WTC11 (cell line): ENCODE measurements around the gene LIMCH1. TPM values are rescaled to one million over a fixed set of nuclear protein-coding genes. Genes with fewer than 3 reads are reported as not detected.

Experiments used
- ATAC-seq: fragments of 200-7000 bp; cut with Tn5 transposase; 2 replicates; pipeline ENCODE4 v1.10.0; 2021; ENCODE audit warnings: mild to moderate bottlenecking, moderate library complexity
- CTCF ChIA-PET: fragments of 300-600 bp; sonication (Branson Sonifier 250); formaldehyde crosslinking; loops from one replicate; lab custom pipeline; 2021; ENCODE audit warnings: antibody characterized with exemption; lab: Charles Lee
- POLR2A ChIA-PET: fragments of 350-600 bp; sonication (Branson Sonifier 250); formaldehyde crosslinking; loops from one replicate; lab custom pipeline; 2021; ENCODE audit warnings: antibody characterized with exemption; lab: Charles Lee
- DNase-seq: peaks from one replicate; pipeline ENCODE4 v3.0.0; 2021; ENCODE audit warnings: low spot score
- H3K27ac Mint-ChIP-seq: 2 replicates; pipeline ENCODE4 v1.8.0; 2021; ENCODE audit warnings: mixed read lengths
- H3K27me3 Mint-ChIP-seq: 2 replicates; pipeline ENCODE4 v1.8.0; 2021; ENCODE audit warnings: low read depth, mild to moderate bottlenecking, moderate library complexity, mixed read lengths
- H3K36me3 Mint-ChIP-seq: 2 replicates; pipeline ENCODE4 v1.8.0; 2021; ENCODE audit warnings: mixed read lengths
- H3K4me1 Mint-ChIP-seq: 2 replicates; pipeline ENCODE4 v1.8.0; 2022; ENCODE audit warnings: mixed read lengths
- H3K4me3 Mint-ChIP-seq: 2 replicates; pipeline ENCODE4 v1.8.0; 2021; ENCODE audit warnings: mild to moderate bottlenecking, moderate library complexity, mixed read lengths
- H3K9me3 Mint-ChIP-seq: 2 replicates; pipeline ENCODE4 v1.8.0; 2021; ENCODE audit warnings: mixed read lengths
- ATF2 ChIP-seq: sonication (generic); formaldehyde crosslinking; IDR thresholded peaks from 2 replicates; pipeline ENCODE4 v1.8.1; 2022; ENCODE audit warnings: low read depth, missing genetic modification reagents, borderline replicate concordance
- CDX4 ChIP-seq: fragments of 250-450 bp; sonication (Bioruptor Pico); IDR thresholded peaks from 2 replicates; pipeline ENCODE4 v1.9.0; 2021; ENCODE audit warnings: moderate library complexity, mild to moderate bottlenecking, inconsistent platforms, borderline replicate concordance
- CREB1 ChIP-seq: sonication (generic); formaldehyde crosslinking; IDR thresholded peaks from 2 replicates; pipeline ENCODE4 v1.8.0; 2023; ENCODE audit warnings: mild to moderate bottlenecking, missing genetic modification reagents
- E2F5 ChIP-seq: sonication (generic); formaldehyde crosslinking; IDR thresholded peaks from 2 replicates; pipeline ENCODE4 v1.8.1; 2022; ENCODE audit warnings: mild to moderate bottlenecking, moderate library complexity, missing genetic modification reagents
- ETV6 ChIP-seq: sonication (generic); formaldehyde crosslinking; IDR thresholded peaks from 2 replicates; pipeline ENCODE4 v1.8.1; 2022; ENCODE audit warnings: mild to moderate bottlenecking, missing genetic modification reagents
- FOXK1 ChIP-seq: sonication (generic); formaldehyde crosslinking; IDR thresholded peaks from 2 replicates; pipeline ENCODE4 v1.8.0; 2022; ENCODE audit warnings: mild to moderate bottlenecking, moderate library complexity, missing genetic modification reagents
- JUN ChIP-seq: sonication (generic); formaldehyde crosslinking; IDR thresholded peaks from 2 replicates; pipeline ENCODE4 v1.8.0; 2023; ENCODE audit warnings: mild to moderate bottlenecking, missing genetic modification reagents
- NFATC4 ChIP-seq: fragments of 250-450 bp; sonication (Bioruptor Pico); IDR thresholded peaks from 2 replicates; pipeline ENCODE4 v1.9.0; 2021; ENCODE audit warnings: mild to moderate bottlenecking
- NR1H2 ChIP-seq: sonication (generic); formaldehyde crosslinking; IDR thresholded peaks from 2 replicates; pipeline ENCODE4 v1.9.0; 2021; ENCODE audit warnings: mild to moderate bottlenecking, moderate library complexity, missing genetic modification reagents
- NR3C1 ChIP-seq: sonication (generic); formaldehyde crosslinking; conservative IDR thresholded peaks from 2 replicates; pipeline ENCODE4 v1.8.1; 2023; ENCODE audit warnings: low read depth, mild to moderate bottlenecking, missing genetic modification reagents
- RELA ChIP-seq: sonication (generic); formaldehyde crosslinking; IDR thresholded peaks from 2 replicates; pipeline ENCODE4 v1.8.1; 2022; ENCODE audit warnings: missing genetic modification reagents, mild to moderate bottlenecking, borderline replicate concordance
- STAT6 ChIP-seq: sonication (generic); formaldehyde crosslinking; conservative IDR thresholded peaks from 2 replicates; pipeline ENCODE4 v1.8.1; 2023; ENCODE audit warnings: mild to moderate bottlenecking, low read depth, missing genetic modification reagents, moderate library complexity
- TEAD1 ChIP-seq: sonication (generic); formaldehyde crosslinking; IDR thresholded peaks from 2 replicates; pipeline ENCODE4 v1.8.0; 2022; ENCODE audit warnings: mild to moderate bottlenecking, missing genetic modification reagents
- ZBTB43 ChIP-seq: sonication (generic); formaldehyde crosslinking; IDR thresholded peaks from 2 replicates; pipeline ENCODE4 v1.8.1; 2023; ENCODE audit warnings: mild to moderate bottlenecking, missing genetic modification reagents
- ZNF281 ChIP-seq: sonication (generic); formaldehyde crosslinking; IDR thresholded peaks from 2 replicates; pipeline ENCODE4 v1.8.0; 2023; ENCODE audit warnings: mild to moderate bottlenecking, missing genetic modification reagents
- ZNF416 ChIP-seq: fragments of 250-450 bp; sonication (Bioruptor Pico); IDR thresholded peaks from 2 replicates; pipeline ENCODE4 v1.9.0; 2021; ENCODE audit warnings: mild to moderate bottlenecking, inconsistent platforms
- ZNF423 ChIP-seq: fragments of 250-450 bp; sonication (Bioruptor Pico); IDR thresholded peaks from 2 replicates; pipeline ENCODE4 v2.1.2; 2022; ENCODE audit warnings: mild to moderate bottlenecking, moderate library complexity
- ZNF512 ChIP-seq: sonication (generic); formaldehyde crosslinking; IDR thresholded peaks from 2 replicates; pipeline ENCODE4 v1.8.1; 2022; ENCODE audit warnings: missing genetic modification reagents, borderline replicate concordance
- total RNA-seq: library from RNA; stranded (reverse); gene quantifications from 3 replicates; pipeline ENCODE4 v1.2.3, GENCODE V29; 2021

The LIMCH1 gene
- total RNA-seq, 1 experiment from 2014 or later, result 0.92 TPM

GRCh38 chr4:41645728-41646390 lies 107.9 kb downstream of the LIMCH1 start (continued):
- TF ChIP-seq ZNF281 (no peak), ETV6 (CRISPR knock-in tag) (no peak), RELA (CRISPR knock-in tag) (no peak), CDX4 (CRISPR knock-in tag) (no peak), JUN (CRISPR knock-in tag) (no peak), STAT6 (no peak), ZNF416 (CRISPR knock-in tag) (no peak)
- TF ChIP-seq, all 79 proteins: peak for 0

- Mint-ChIP-seq H3K36me3 (no peaks in the 10 kb centered on the region), H3K4me1 (peaks cover 8% of the 10 kb centered on the region), H3K27me3 (peaks cover 25% of the 10 kb centered on the region), H3K27ac (no peak overlapping the region), H3K4me3 (no peak overlapping the region), H3K9me3 (no peaks in the 10 kb centered on the region)
- CTCF ChIA-PET, result interaction anchor here (1.9 kb wide), 1 partner anchor 15 kb away, joined by 4 read pairs; no protein-coding TSS in a partner anchor
- DNase-seq, result no peak
- POLR2A ChIA-PET, result no interaction called here
- no peak for ATAC-seq
- no peak for TF ChIP-seq NR1H2 (CRISPR knock-in tag)
- TF ChIP-seq E2F5 (CRISPR knock-in tag), result no peak
- no peak for TF ChIP-seq TEAD1
- no peak for TF ChIP-seq FOXK1 (CRISPR knock-in tag)
- no peak for TF ChIP-seq RELA (CRISPR knock-in tag)
- TF ChIP-seq, all 79 proteins: peak for 0
These were observed 108.9 kb downstream of the LIMCH1 start for GRCh38 chr4:41646862-41647261.

GRCh38 chr4:41647383-41647782 lies 109.4 kb downstream of the LIMCH1 start:
- Mint-ChIP-seq H3K9me3 (no peaks in the 10 kb centered on the region), H3K4me3 (no peak overlapping the region), H3K27me3 (peaks cover 25% of the 10 kb centered on the region), H3K4me1 (peaks cover 8% of the 10 kb centered on the region), H3K27ac (no peak overlapping the region), H3K36me3 (no peaks in the 10 kb centered on the region)
- POLR2A ChIA-PET, result no interaction called here
- DNase-seq (no peak), ATAC-seq (no peak)
- CTCF ChIA-PET, result interaction anchor here (0.6 to 1.9 kb wide), 2 partner anchors 14 to 840 kb away, joined by 4 to 5 read pairs; no protein-coding TSS in a partner anchor
- TF ChIP-seq NR3C1 (CRISPR knock-in tag) (no peak), ZNF423 (CRISPR knock-in tag) (no peak), ZBTB43 (CRISPR knock-in tag) (no peak), ATF2 (no peak), CREB1 (no peak), NFATC4 (CRISPR knock-in tag) (no peak), ZNF512 (CRISPR knock-in tag) (no peak)
